ENCODE data around the gene BLM.

DNA sequence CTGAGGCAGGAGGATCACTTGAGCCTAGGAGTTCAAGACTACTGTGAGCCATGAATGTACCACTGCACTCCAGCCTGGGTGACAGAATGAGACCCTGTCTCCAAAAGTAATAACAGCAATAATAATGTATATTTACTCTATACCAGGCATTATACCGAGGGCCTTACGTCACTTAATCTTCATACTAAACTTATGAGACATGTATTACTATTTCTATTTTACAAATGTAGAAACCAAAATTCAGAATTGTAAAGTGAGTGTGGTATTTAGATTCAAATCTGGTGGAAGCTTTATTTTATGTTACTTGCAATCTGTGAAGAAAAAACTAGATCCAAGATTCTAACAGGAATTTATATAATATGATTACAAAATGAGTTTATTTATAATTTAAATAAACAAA is 9.7 kb upstream of the BLM start:
- no peak for TF ChIP-seq POLR2A (IDR thresholded peaks at IDR 0.05)
- TF ChIP-seq, protein P1, sequence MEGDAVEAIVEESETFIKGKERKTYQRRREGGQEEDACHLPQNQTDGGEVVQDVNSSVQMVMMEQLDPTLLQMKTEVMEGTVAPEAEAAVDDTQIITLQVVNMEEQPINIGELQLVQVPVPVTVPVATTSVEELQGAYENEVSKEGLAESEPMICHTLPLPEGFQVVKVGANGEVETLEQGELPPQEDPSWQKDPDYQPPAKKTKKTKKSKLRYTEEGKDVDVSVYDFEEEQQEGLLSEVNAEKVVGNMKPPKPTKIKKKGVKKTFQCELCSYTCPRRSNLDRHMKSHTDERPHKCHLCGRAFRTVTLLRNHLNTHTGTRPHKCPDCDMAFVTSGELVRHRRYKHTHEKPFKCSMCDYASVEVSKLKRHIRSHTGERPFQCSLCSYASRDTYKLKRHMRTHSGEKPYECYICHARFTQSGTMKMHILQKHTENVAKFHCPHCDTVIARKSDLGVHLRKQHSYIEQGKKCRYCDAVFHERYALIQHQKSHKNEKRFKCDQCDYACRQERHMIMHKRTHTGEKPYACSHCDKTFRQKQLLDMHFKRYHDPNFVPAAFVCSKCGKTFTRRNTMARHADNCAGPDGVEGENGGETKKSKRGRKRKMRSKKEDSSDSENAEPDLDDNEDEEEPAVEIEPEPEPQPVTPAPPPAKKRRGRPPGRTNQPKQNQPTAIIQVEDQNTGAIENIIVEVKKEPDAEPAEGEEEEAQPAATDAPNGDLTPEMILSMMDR (IDR thresholded peaks at IDR 0.05 in 4 of 5, conservative IDR thresholded peaks at IDR 0.05 in 1 of 5) = no peak
